ENCODE data around the gene EDN1.

The EDN1 gene

DNA sequence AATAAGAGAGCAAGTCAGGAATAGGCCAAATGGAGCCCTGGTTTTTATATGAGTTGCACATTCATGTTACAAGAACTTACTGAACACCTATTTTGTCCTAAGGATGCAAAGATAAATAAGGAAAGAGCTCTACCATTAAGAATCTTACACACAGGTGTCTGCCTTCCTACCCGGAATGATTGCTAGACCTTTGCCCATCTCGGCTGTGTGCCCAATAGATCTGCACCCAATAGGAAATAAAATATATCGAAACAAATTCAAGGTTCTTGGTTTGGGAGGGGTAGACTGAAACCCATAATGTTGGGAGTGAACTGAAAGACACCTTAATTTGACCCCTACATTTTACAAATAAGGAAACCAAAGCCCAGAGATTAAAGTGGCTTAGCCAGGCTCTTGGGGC is 48.9 kb downstream of the EDN1 start:
- Histone ChIP-seq H3K14ac (ENCODE audit: low read length) (no peak overlapping the region), H2BK5ac (ENCODE audit: low read length) (no peak overlapping the region), H2AFZ (ENCODE audit: low read length) (no peak overlapping the region), H2AK5ac (ENCODE audit: low read depth, low read length) (no peak overlapping the region), H3K79me1 (ENCODE audit: low read depth, low read length) (no peaks in the 10 kb centered on the region), H3K23ac (ENCODE audit: low read depth, low read length, poor library complexity) (no peak overlapping the region), H4K91ac (ENCODE audit: low read depth, low read length, poor library complexity) (no peak overlapping the region), H3K9me3 (replicated peaks in 1 of 2; ENCODE audit: control insufficient read depth in 2 of 2, insufficient read depth in 1 of 2, low read depth in 1 of 2, low read length in 2 of 2) (no peaks in the 10 kb centered on the region), H2BK15ac (ENCODE audit: low read length) (no peak overlapping the region), H2BK120ac (ENCODE audit: low read depth, low read length) (no peak overlapping the region), H3K4ac (ENCODE audit: low read length) (no peak overlapping the region), H3K4me1 (ENCODE audit: control insufficient read depth in 2 of 2, insufficient read depth in 1 of 2, low read depth in 1 of 2, low read length in 2 of 2) (peaks cover 0 to 15% of the 10 kb centered on the region in 2 donors), H3K4me3 (ENCODE audit: low read length in 2 of 2) (no peak overlapping the region), H4K8ac (ENCODE audit: low read depth, low read length) (no peak overlapping the region), H3K9ac (ENCODE audit: low read depth, low read length, poor library complexity) (no peak overlapping the region), H3K18ac (ENCODE audit: low read length) (no peak overlapping the region), H2BK12ac (ENCODE audit: low read length) (no peak overlapping the region), H3K4me2 (ENCODE audit: insufficient read depth, low read length, poor library complexity, severe bottlenecking) (no peak overlapping the region), H3K36me3 (replicated peaks in 1 of 2; ENCODE audit: control insufficient read depth in 2 of 2, insufficient read depth in 2 of 2, low read length in 2 of 2) (no peaks in the 10 kb centered on the region), H3K27ac (replicated peaks; ENCODE audit: low read length) (no peak overlapping the region), H3K27me3 (ENCODE audit: control insufficient read depth in 3 of 3, insufficient read depth in 3 of 3, low read depth in 1 of 3, low read length in 3 of 3) (no peaks in the 10 kb centered on the region)
- no CpG with 5 or more reads among the region's 3 CpGs for WGBS, 2 donors (ENCODE audit: extremely low coverage in 2 of 2, insufficient read length in 2 of 2, insufficient replicate concordance in 1 of 2)
- DNase-seq (ENCODE audit: low spot score) = no peak

GRCh38 chr6:12339808-12340487 is 49.8 kb downstream of the EDN1 start:
- no peak overlapping the region for H2BK12ac ChIP-seq (ENCODE audit: low read length)
- H4K91ac ChIP-seq (ENCODE audit: low read depth, low read length, poor library complexity) = no peak overlapping the region
- no peak overlapping the region for H3K4me3 ChIP-seq (ENCODE audit: low read length in 2 of 2)
- no peak overlapping the region for H3K23ac ChIP-seq (ENCODE audit: low read depth, low read length, poor library complexity)
- H2AK5ac ChIP-seq (ENCODE audit: low read depth, low read length) = no peak overlapping the region
- no peak overlapping the region for H3K4ac ChIP-seq (ENCODE audit: low read length)
- H2BK5ac ChIP-seq (ENCODE audit: low read length) = no peak overlapping the region
- no peaks in the 10 kb centered on the region for H3K79me1 ChIP-seq (ENCODE audit: low read depth, low read length)
- no CpG with 5 or more reads among the region's 12 CpGs for WGBS, 2 donors (ENCODE audit: extremely low coverage in 2 of 2, insufficient read length in 2 of 2, insufficient replicate concordance in 1 of 2)
- H3K14ac ChIP-seq (ENCODE audit: low read length) = no peak overlapping the region
- H3K4me2 ChIP-seq (ENCODE audit: insufficient read depth, low read length, poor library complexity, severe bottlenecking) = no peak overlapping the region
- no peaks in the 10 kb centered on the region for H3K36me3 ChIP-seq (replicated peaks in 1 of 2; ENCODE audit: control insufficient read depth in 2 of 2, insufficient read depth in 2 of 2, low read length in 2 of 2)
- no peaks in the 10 kb centered on the region for H3K27me3 ChIP-seq (ENCODE audit: control insufficient read depth in 3 of 3, insufficient read depth in 3 of 3, low read depth in 1 of 3, low read length in 3 of 3)
- H3K4me1 ChIP-seq (ENCODE audit: control insufficient read depth in 2 of 2, insufficient read depth in 1 of 2, low read depth in 1 of 2, low read length in 2 of 2) = peaks cover 0 to 15% of the 10 kb centered on the region in 2 donors
- no peak overlapping the region for H2AFZ ChIP-seq (ENCODE audit: low read length)
- DNase-seq (ENCODE audit: low spot score) = no peak
- H3K27ac ChIP-seq (replicated peaks; ENCODE audit: low read length) = no peak overlapping the region
- H4K8ac ChIP-seq (ENCODE audit: low read depth, low read length) = no peak overlapping the region
- no peak overlapping the region for H3K18ac ChIP-seq (ENCODE audit: low read length)
- H2BK120ac ChIP-seq (ENCODE audit: low read depth, low read length) = no peak overlapping the region
- no peak overlapping the region for H2BK15ac ChIP-seq (ENCODE audit: low read length)
- no peaks in the 10 kb centered on the region for H3K9me3 ChIP-seq (replicated peaks in 1 of 2; ENCODE audit: control insufficient read depth in 2 of 2, insufficient read depth in 1 of 2, low read depth in 1 of 2, low read length in 2 of 2)
- H3K9ac ChIP-seq (ENCODE audit: low read depth, low read length, poor library complexity) = no peak overlapping the region

- Histone ChIP-seq H3K27ac (replicated peaks; ENCODE audit: low read length) (no peak overlapping the region), H2AK5ac (ENCODE audit: low read depth, low read length) (no peak overlapping the region), H3K27me3 (ENCODE audit: control insufficient read depth in 3 of 3, insufficient read depth in 3 of 3, low read depth in 1 of 3, low read length in 3 of 3) (no peaks in the 10 kb centered on the region), H3K36me3 (replicated peaks in 1 of 2; ENCODE audit: control insufficient read depth in 2 of 2, insufficient read depth in 2 of 2, low read length in 2 of 2) (no peaks in the 10 kb centered on the region), H3K23ac (ENCODE audit: low read depth, low read length, poor library complexity) (no peak overlapping the region), H3K18ac (ENCODE audit: low read length) (no peak overlapping the region), H3K79me1 (ENCODE audit: low read depth, low read length) (no peaks in the 10 kb centered on the region), H3K4me3 (ENCODE audit: low read length in 2 of 2) (no peak overlapping the region), H2BK120ac (ENCODE audit: low read depth, low read length) (no peak overlapping the region), H3K4me1 (ENCODE audit: control insufficient read depth in 2 of 2, insufficient read depth in 1 of 2, low read depth in 1 of 2, low read length in 2 of 2) (peaks cover 0 to 15% of the 10 kb centered on the region in 2 donors), H2BK12ac (ENCODE audit: low read length) (no peak overlapping the region), H2AFZ (ENCODE audit: low read length) (no peak overlapping the region), H2BK5ac (ENCODE audit: low read length) (no peak overlapping the region), H4K91ac (ENCODE audit: low read depth, low read length, poor library complexity) (no peak overlapping the region), H3K14ac (ENCODE audit: low read length) (no peak overlapping the region), H2BK15ac (ENCODE audit: low read length) (no peak overlapping the region), H4K8ac (ENCODE audit: low read depth, low read length) (no peak overlapping the region), H3K9me3 (replicated peaks in 1 of 2; ENCODE audit: control insufficient read depth in 2 of 2, insufficient read depth in 1 of 2, low read depth in 1 of 2, low read length in 2 of 2) (no peaks in the 10 kb centered on the region), H3K4ac (ENCODE audit: low read length) (no peak overlapping the region), H3K4me2 (ENCODE audit: insufficient read depth, low read length, poor library complexity, severe bottlenecking) (no peak overlapping the region), H3K9ac (ENCODE audit: low read depth, low read length, poor library complexity) (no peak overlapping the region)
- no CpG with 5 or more reads among the region's 6 CpGs for WGBS, 2 donors (ENCODE audit: extremely low coverage in 2 of 2, insufficient read length in 2 of 2, insufficient replicate concordance in 1 of 2)
- no peak for DNase-seq (ENCODE audit: low spot score)
Measured at GRCh38 chr6:12340488-12340818, 50.3 kb downstream of the EDN1 start.

GRCh38 chr6:12342664-12343063 is 52.5 kb downstream of the EDN1 start:
- no peak for DNase-seq (ENCODE audit: low spot score)
- Histone ChIP-seq H3K9me3 (replicated peaks in 1 of 2; ENCODE audit: control insufficient read depth in 2 of 2, insufficient read depth in 1 of 2, low read depth in 1 of 2, low read length in 2 of 2) (no peaks in the 10 kb centered on the region), H2BK5ac (ENCODE audit: low read length) (no peak overlapping the region), H3K4me3 (ENCODE audit: low read length in 2 of 2) (no peak overlapping the region), H3K36me3 (replicated peaks in 1 of 2; ENCODE audit: control insufficient read depth in 2 of 2, insufficient read depth in 2 of 2, low read length in 2 of 2) (no peaks in the 10 kb centered on the region), H3K4me2 (ENCODE audit: insufficient read depth, low read length, poor library complexity, severe bottlenecking) (no peak overlapping the region), H3K18ac (ENCODE audit: low read length) (no peak overlapping the region), H3K4me1 (ENCODE audit: control insufficient read depth in 2 of 2, insufficient read depth in 1 of 2, low read depth in 1 of 2, low read length in 2 of 2) (peaks cover 0 to 7% of the 10 kb centered on the region in 2 donors), H3K4ac (ENCODE audit: low read length) (no peak overlapping the region), H3K9ac (ENCODE audit: low read depth, low read length, poor library complexity) (no peak overlapping the region), H3K27me3 (ENCODE audit: control insufficient read depth in 3 of 3, insufficient read depth in 3 of 3, low read depth in 1 of 3, low read length in 3 of 3) (no peaks in the 10 kb centered on the region), H4K8ac (ENCODE audit: low read depth, low read length) (no peak overlapping the region), H4K91ac (ENCODE audit: low read depth, low read length, poor library complexity) (no peak overlapping the region), H3K23ac (ENCODE audit: low read depth, low read length, poor library complexity) (no peak overlapping the region), H2AFZ (ENCODE audit: low read length) (no peak overlapping the region), H3K79me1 (ENCODE audit: low read depth, low read length) (no peaks in the 10 kb centered on the region), H2BK120ac (ENCODE audit: low read depth, low read length) (no peak overlapping the region), H3K27ac (replicated peaks; ENCODE audit: low read length) (no peak overlapping the region), H2AK5ac (ENCODE audit: low read depth, low read length) (no peak overlapping the region), H2BK12ac (ENCODE audit: low read length) (no peak overlapping the region), H2BK15ac (ENCODE audit: low read length) (no peak overlapping the region), H3K14ac (ENCODE audit: low read length) (no peak overlapping the region)
- no CpG with 5 or more reads among the region's 4 CpGs for WGBS, 2 donors (ENCODE audit: extremely low coverage in 2 of 2, insufficient read length in 2 of 2, insufficient replicate concordance in 1 of 2)

All from neuronal stem cell (in vitro differentiated cells).